Fibroblast of lung (primary cell): ENCODE data around the gene UROC1. TPM values are rescaled to one million over a fixed set of nuclear protein-coding genes. Genes with fewer than 3 reads are reported as not detected.

Experiments
- DNase-seq, 2 donors: peaks; one replicate each; pipeline versions ENCODE4 v3.0.0 to v3.0.0-alpha.2; 2010; ENCODE audit warnings: low read depth in 2 of 2
- H2AFZ ChIP-seq: 2 replicates; pipeline ENCODE4 v1.5.1; 2012; ENCODE audit warnings: low read length, control low read depth, inconsistent platforms
- H3K27ac ChIP-seq: 2 replicates; pipeline ENCODE4 v1.5.1; 2011; ENCODE audit warnings: low read length, control low read depth; ENCODE audit not compliant: insufficient read depth
- H3K27me3 ChIP-seq: 2 replicates; pipeline ENCODE4 v1.5.1; 2011; ENCODE audit warnings: mild to moderate bottlenecking, low read length; ENCODE audit not compliant: control insufficient read depth, insufficient read depth
- H3K36me3 ChIP-seq: 2 replicates; pipeline ENCODE4 v1.5.1; 2011; ENCODE audit warnings: low read length; ENCODE audit not compliant: control insufficient read depth, insufficient read depth
- H3K4me1 ChIP-seq: 2 replicates; pipeline ENCODE4 v1.5.1; 2011; ENCODE audit warnings: low read length; ENCODE audit not compliant: control insufficient read depth, insufficient read depth; ENCODE audit errors: extremely low read depth
- H3K4me2 ChIP-seq: 2 replicates; pipeline ENCODE4 v1.5.1; 2011; ENCODE audit warnings: low read length, control low read depth; ENCODE audit not compliant: insufficient read depth; ENCODE audit errors: extremely low read depth
- H3K4me3 ChIP-seq, 4 experiments: fragments of 200-600 bp in 1 of 4; sonication (generic) in 1 of 4; replicated peaks in 1 of 4; 2 replicates each; pipeline ENCODE4 v1.5.1; 2011 to 2016; ENCODE audit warnings: low read length in 4 of 4, low read depth in 3 of 4, mild to moderate bottlenecking in 3 of 4, control low read depth in 2 of 4, inconsistent platforms in 1 of 4, mixed read lengths in 1 of 4; ENCODE audit not compliant: insufficient read depth in 1 of 4; ENCODE audit errors: control extremely low read depth in 1 of 4
- H3K79me2 ChIP-seq: 2 replicates; pipeline ENCODE4 v1.5.1; 2012; ENCODE audit warnings: mild to moderate bottlenecking, low read length, inconsistent platforms; ENCODE audit not compliant: control insufficient read depth, insufficient read depth
- H3K9ac ChIP-seq: 2 replicates; pipeline ENCODE4 v1.5.1; 2011; ENCODE audit warnings: mild to moderate bottlenecking, low read length, control low read depth; ENCODE audit not compliant: insufficient read depth
- H3K9me3 ChIP-seq: 2 replicates; pipeline ENCODE4 v1.5.1; 2012; ENCODE audit warnings: low read depth, low read length; ENCODE audit not compliant: control insufficient read depth, insufficient read depth
- H4K20me1 ChIP-seq: 2 replicates; pipeline ENCODE4 v1.5.1; 2011; ENCODE audit warnings: low read length; ENCODE audit not compliant: control insufficient read depth, insufficient read depth; ENCODE audit errors: extremely low read depth
- EZH2 ChIP-seq: IDR thresholded peaks from 2 replicates; pipeline ENCODE4 v1.5.1; 2012; ENCODE audit warnings: low read length, control low read depth, mild to moderate bottlenecking; ENCODE audit errors: missing control alignments
- polyA plus RNA-seq, 2 donors: library from polyadenylated mRNA; depleted of rRNA in 1 of 2; stranded (reverse) in 1 of 2; unstranded in 1 of 2; fragments of >200 nt; gene quantifications; 2 replicates each; pipeline ENCODE4 v1.2.1, GENCODE V29; 2011 to 2012; ENCODE audit warnings: missing spikeins in 1 of 2
- total RNA-seq: library from RNA; depleted of rRNA; stranded (reverse); fragments of >200 nt; gene quantifications from 2 replicates; pipeline ENCODE4 v1.2.1, GENCODE V29; 2014
- TF ChIP-seq, protein P1 (sequence below), 2 donors: IDR thresholded peaks in 1 of 2; conservative IDR thresholded peaks in 1 of 2; 1 replicate in 1 of 2; 2 replicates in 1 of 2; pipeline ENCODE4 v1.5.1; 2011 to 2012; ENCODE audit warnings: low read length in 2 of 2, control low read depth in 1 of 2, inconsistent platforms in 1 of 2, low read depth in 1 of 2, mild to moderate bottlenecking in 1 of 2

UROC1 gene
- total and polyA plus RNA-seq, 2 donors (not counting 1 experiment from before 2014, with no cell fraction given) = not detected

DNA sequence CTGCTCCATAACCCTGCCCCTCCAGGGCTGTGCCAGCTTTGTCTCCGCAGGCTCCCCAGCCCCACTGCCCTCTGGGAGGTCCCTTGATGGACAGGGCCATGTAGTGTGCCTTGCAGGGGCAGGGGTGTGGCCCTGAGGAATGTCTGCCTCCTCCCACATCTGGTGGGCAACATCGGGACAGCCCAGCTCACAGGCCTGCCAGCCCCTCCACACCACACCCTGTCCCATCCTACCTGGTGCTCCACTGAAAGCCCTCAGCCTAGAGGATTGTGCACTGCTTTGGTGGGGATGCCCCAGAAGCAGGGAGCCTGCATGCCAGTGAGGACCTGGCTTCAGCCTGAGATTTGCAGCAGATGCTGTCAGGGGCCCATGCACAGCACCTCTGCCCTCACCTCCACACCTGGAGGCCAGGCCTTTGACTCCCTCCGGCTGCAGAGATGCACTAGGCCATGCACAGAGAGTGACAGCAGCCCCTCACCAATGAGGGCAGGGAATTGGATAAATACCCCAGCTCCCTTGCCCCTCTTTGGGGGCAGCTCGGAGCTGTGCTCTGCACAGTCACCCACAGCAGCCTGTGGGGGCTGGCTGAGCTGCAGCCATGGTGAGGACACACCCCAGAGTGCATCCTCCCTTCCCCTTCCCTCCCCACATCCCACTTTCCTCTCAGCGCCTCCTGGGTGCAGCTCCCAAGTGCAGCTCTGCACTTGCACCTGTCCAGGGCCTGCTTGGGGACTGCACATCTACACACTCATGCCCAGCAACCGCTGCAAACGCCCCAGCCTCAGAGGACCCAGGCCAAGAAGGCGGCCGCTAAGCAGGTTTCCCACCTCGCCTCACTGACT, 38.4 kb upstream of the UROC1 start:
- Histone ChIP-seq H3K9me3 (no peaks in the 10 kb centered on the region), H3K4me2 (no peak overlapping the region), H3K36me3 (no peaks in the 10 kb centered on the region), H4K20me1 (no peaks in the 10 kb centered on the region), H3K27me3 (peaks cover 5% of the 10 kb centered on the region), H3K9ac (no peak overlapping the region), H3K4me3 (no peak overlapping the region), H2AFZ (no peak overlapping the region), H3K79me2 (no peaks in the 10 kb centered on the region), H3K27ac (no peak overlapping the region), H3K4me1 (no peaks in the 10 kb centered on the region)
- TF ChIP-seq EZH2 = no peak
- TF ChIP-seq, protein P1, sequence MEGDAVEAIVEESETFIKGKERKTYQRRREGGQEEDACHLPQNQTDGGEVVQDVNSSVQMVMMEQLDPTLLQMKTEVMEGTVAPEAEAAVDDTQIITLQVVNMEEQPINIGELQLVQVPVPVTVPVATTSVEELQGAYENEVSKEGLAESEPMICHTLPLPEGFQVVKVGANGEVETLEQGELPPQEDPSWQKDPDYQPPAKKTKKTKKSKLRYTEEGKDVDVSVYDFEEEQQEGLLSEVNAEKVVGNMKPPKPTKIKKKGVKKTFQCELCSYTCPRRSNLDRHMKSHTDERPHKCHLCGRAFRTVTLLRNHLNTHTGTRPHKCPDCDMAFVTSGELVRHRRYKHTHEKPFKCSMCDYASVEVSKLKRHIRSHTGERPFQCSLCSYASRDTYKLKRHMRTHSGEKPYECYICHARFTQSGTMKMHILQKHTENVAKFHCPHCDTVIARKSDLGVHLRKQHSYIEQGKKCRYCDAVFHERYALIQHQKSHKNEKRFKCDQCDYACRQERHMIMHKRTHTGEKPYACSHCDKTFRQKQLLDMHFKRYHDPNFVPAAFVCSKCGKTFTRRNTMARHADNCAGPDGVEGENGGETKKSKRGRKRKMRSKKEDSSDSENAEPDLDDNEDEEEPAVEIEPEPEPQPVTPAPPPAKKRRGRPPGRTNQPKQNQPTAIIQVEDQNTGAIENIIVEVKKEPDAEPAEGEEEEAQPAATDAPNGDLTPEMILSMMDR (conservative IDR thresholded peaks at IDR 0.05 in 1 of 2, IDR thresholded peaks at IDR 0.05 in 1 of 2; ENCODE audit: low read depth in 1 of 2, low read length in 2 of 2) = no peak
- no peak for DNase-seq

DNA sequence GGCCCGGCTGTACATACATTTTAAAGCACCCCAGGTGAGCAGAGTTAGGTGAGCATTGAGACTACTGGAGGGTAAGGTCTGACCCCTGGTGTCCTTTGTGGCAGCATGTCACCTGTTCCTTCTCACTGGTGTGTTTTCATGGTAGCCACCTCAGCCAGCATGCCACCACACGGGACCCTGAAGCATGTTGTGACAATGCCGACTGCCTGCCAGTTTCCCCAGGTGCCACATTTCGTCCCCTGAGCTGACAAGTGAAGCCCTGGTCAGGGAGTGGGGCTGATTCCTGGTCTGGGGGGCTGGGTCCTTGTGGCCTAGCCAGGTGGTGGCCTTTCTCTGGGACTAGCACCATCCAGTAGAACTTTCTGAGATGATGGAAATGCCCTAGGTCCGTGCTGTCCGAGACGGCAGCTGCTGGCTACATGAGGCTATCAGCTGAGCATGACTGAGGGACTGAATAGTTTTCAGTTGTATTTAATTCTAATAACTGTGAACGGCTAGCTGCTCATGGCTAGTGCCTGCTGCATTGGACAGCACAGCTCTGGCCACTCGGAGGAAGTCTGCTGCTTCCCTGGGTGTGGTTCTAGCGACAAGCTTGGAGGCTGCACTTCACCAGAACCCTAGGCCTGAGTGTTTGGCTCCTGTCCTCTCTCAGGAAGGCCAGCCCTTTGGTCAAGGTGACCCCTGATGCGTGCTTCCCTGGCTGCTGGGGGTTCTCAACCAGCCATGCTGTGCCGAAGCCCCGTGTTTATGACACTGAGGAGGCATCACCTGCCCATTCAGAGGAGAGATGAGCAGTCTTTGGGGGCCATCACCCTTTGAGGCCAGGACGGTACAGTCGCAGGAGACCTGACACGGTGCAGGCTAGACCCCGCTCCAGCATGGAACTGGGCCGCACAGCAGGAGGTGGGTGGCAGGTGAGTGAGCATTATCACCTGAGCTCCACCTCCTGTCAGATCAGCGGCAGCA, 37.3 kb upstream of the UROC1 start:
- Histone ChIP-seq H2AFZ (no peak overlapping the region), H4K20me1 (no peaks in the 10 kb centered on the region), H3K4me2 (no peak overlapping the region), H3K9me3 (no peaks in the 10 kb centered on the region), H3K36me3 (no peaks in the 10 kb centered on the region), H3K4me1 (no peaks in the 10 kb centered on the region), H3K27me3 (no peaks in the 10 kb centered on the region), H3K4me3 (no peak overlapping the region), H3K79me2 (no peaks in the 10 kb centered on the region), H3K9ac (no peak overlapping the region), H3K27ac (no peak overlapping the region)
- TF ChIP-seq, protein P1 (conservative IDR thresholded peaks at IDR 0.05 in 1 of 2, IDR thresholded peaks at IDR 0.05 in 1 of 2; ENCODE audit: low read depth in 1 of 2, low read length in 2 of 2) = no peak
- DNase-seq = no peak
